IMR-90 (cell line): ENCODE measurements around the gene TTC28. TPM values are rescaled to one million over a fixed set of nuclear protein-coding genes. Genes with fewer than 3 reads are reported as not detected.

Experiments
- ATAC-seq: fragments of 200-7000 bp; cut with Tn5 transposase; 2 replicates; pipeline ENCODE4 v1.9.1; 2020; ENCODE audit warnings: low read depth, mild to moderate bottlenecking, moderate library complexity
- BruUV-seq: library from RNA; stranded (reverse); fragments of 400-500 nt; replicated peaks from 2 replicates; lab custom pipeline; 2021; lab: Mats Ljungman, UMichigan
- CTCF ChIA-PET: fragments of 300-600 bp; formaldehyde crosslinking; extraction: SDS; loops from one replicate; lab custom pipeline; 2021; ENCODE audit warnings: antibody characterized with exemption; lab: Yijun Ruan, JAX
- POLR2A ChIA-PET: fragments of 300-600 bp; sonication (Branson Sonifier 250); formaldehyde crosslinking; loops from one replicate; lab custom pipeline; 2022; ENCODE audit warnings: antibody characterized with exemption; ENCODE audit not compliant: unreplicated experiment; lab: Charles Lee
- DNase-seq: peaks from one replicate; pipeline ENCODE4 v3.0.0; 2013
- H2AFZ ChIP-seq: replicated peaks from 2 replicates; pipeline ENCODE3; 2013; ENCODE audit warnings: low read length, mild to moderate bottlenecking; ENCODE audit not compliant: poor library complexity
- H2AK5ac ChIP-seq: 2 replicates; pipeline ENCODE4 v1.6.1; 2013; ENCODE audit warnings: low read depth, low read length, inconsistent platforms
- H2AK9ac ChIP-seq: replicated peaks from 2 replicates; pipeline ENCODE3; 2013; ENCODE audit warnings: mild to moderate bottlenecking, low read depth, low read length, moderate library complexity; ENCODE audit not compliant: poor library complexity
- H2BK120ac ChIP-seq: 2 replicates; pipeline ENCODE4 v1.6.1; 2013; ENCODE audit warnings: low read depth, low read length, inconsistent platforms
- H2BK15ac ChIP-seq: 3 replicates; pipeline ENCODE4 v1.6.1; 2013; ENCODE audit warnings: low read depth, low read length, inconsistent platforms
- H2BK20ac ChIP-seq: 2 replicates; pipeline ENCODE4 v1.6.1; 2013; ENCODE audit warnings: low read depth, mild to moderate bottlenecking, inconsistent platforms, low read length, moderate library complexity
- H2BK5ac ChIP-seq: 2 replicates; pipeline ENCODE4 v1.6.1; 2013; ENCODE audit warnings: mild to moderate bottlenecking, low read depth, low read length, inconsistent platforms; ENCODE audit not compliant: poor library complexity, severe bottlenecking
- H3K14ac ChIP-seq: replicated peaks from 2 replicates; pipeline ENCODE4 v1.6.1; 2013; ENCODE audit warnings: low read depth, low read length, inconsistent platforms
- H3K18ac ChIP-seq: 2 replicates; pipeline ENCODE4 v1.6.1; 2013; ENCODE audit warnings: low read depth, low read length, control low read depth
- H3K23ac ChIP-seq: 2 replicates; pipeline ENCODE4 v1.6.1; 2013; ENCODE audit warnings: low read depth, low read length, inconsistent platforms
- H3K27ac ChIP-seq: 2 replicates; pipeline ENCODE4 v1.5.1; 2013; ENCODE audit warnings: mild to moderate bottlenecking, control low read depth, low read length; ENCODE audit not compliant: insufficient read depth
- H3K27me3 ChIP-seq: 2 replicates; pipeline ENCODE4 v1.6.1; 2013; ENCODE audit warnings: low read length; ENCODE audit not compliant: control insufficient read depth, insufficient read depth
- H3K36me3 ChIP-seq: 2 replicates; pipeline ENCODE4 v1.6.1; 2013; ENCODE audit warnings: low read length, mixed read lengths; ENCODE audit not compliant: control insufficient read depth, insufficient read depth
- H3K4ac ChIP-seq: 2 replicates; pipeline ENCODE4 v1.6.1; 2013; ENCODE audit warnings: low read depth, low read length, inconsistent platforms
- H3K4me1 ChIP-seq: 2 replicates; pipeline ENCODE4 v1.6.1; 2013; ENCODE audit warnings: low read length, mixed read lengths; ENCODE audit not compliant: control insufficient read depth, insufficient read depth
- H3K4me2 ChIP-seq: 2 replicates; pipeline ENCODE4 v1.6.1; 2013; ENCODE audit warnings: low read depth, mild to moderate bottlenecking, control low read depth, low read length, moderate library complexity
- H3K4me3 ChIP-seq: 2 replicates; pipeline ENCODE4 v1.5.1; 2013; ENCODE audit warnings: low read depth, mild to moderate bottlenecking, control low read depth, low read length, moderate library complexity; ENCODE audit not compliant: insufficient read depth
- H3K56ac ChIP-seq: 2 replicates; pipeline ENCODE4 v1.6.1; 2013; ENCODE audit warnings: low read length, inconsistent platforms; ENCODE audit not compliant: insufficient read depth; ENCODE audit errors: extremely low read depth
- H3K79me1 ChIP-seq, 2 experiments: 2 replicates each; pipeline ENCODE4 v1.6.1; 2013; ENCODE audit warnings: low read length in 2 of 2, inconsistent platforms in 1 of 2, low read depth in 1 of 2
- H3K9ac ChIP-seq: 2 replicates; pipeline ENCODE4 v1.6.1; 2013; ENCODE audit warnings: low read depth, low read length, control low read depth
- H3K9me1 ChIP-seq: 2 replicates; pipeline ENCODE4 v1.6.1; 2013; ENCODE audit warnings: low read length, inconsistent platforms; ENCODE audit not compliant: insufficient read depth
- H3K9me3 ChIP-seq: 2 replicates; pipeline ENCODE4 v1.6.1; 2013; ENCODE audit warnings: low read length; ENCODE audit not compliant: control insufficient read depth, insufficient read depth
- H4K20me1 ChIP-seq: 2 replicates; pipeline ENCODE4 v1.6.1; 2013; ENCODE audit warnings: low read length, inconsistent platforms; ENCODE audit not compliant: insufficient read depth
- H4K5ac ChIP-seq: 2 replicates; pipeline ENCODE4 v1.6.1; 2013; ENCODE audit warnings: mild to moderate bottlenecking, low read depth, low read length, control low read depth
- H4K8ac ChIP-seq, 2 experiments: 2 replicates each; pipeline ENCODE4 v1.6.1; 2013; ENCODE audit warnings: low read depth in 2 of 2, low read length in 2 of 2, control low read depth in 1 of 2, inconsistent platforms in 1 of 2
- H4K91ac ChIP-seq: 2 replicates; pipeline ENCODE4 v1.6.1; 2013; ENCODE audit warnings: low read depth, low read length, inconsistent platforms; ENCODE audit not compliant: insufficient read depth
- MAFK ChIP-seq: IDR thresholded peaks from 2 replicates; pipeline ENCODE4 v1.6.1; 2012; ENCODE audit warnings: low read depth, low read length, improper control_type of control experiment
- MXI1 ChIP-seq: IDR thresholded peaks from 2 replicates; pipeline ENCODE4 v1.6.1; 2012; ENCODE audit warnings: low read depth, mild to moderate bottlenecking, low read length, moderate library complexity, borderline replicate concordance
- WGBS, 2 experiments: methylation state at CpG; one replicate each; pipeline versions ENCODE4 v1.1.5 to v1.1.7; 2013; ENCODE audit warnings: missing lambda C conversion rate in 2 of 2; ENCODE audit not compliant: insufficient read length in 1 of 2; ENCODE audit errors: extremely low coverage in 2 of 2; 5-methylcytosine and 5-hydroxymethylcytosine counted together
- dilution Hi-C: fragments of 300-500 bp; cut with HindIII; formaldehyde crosslinking; loops from one replicate; pipeline ENCODE4 v1.14.3; 2018; ENCODE audit warnings: low sequenced_read_pairs; ENCODE audit not compliant: unreplicated experiment
- in situ Hi-C: fragments of 300-500 bp; cut with MboI; formaldehyde crosslinking; loops from 3 replicates; pipeline ENCODE4 v1.14.3; 2019; ENCODE audit warnings: low sequenced_read_pairs, inconsistent platforms, mixed read lengths
- intact Hi-C: fragments of 100-400 bp; cut with micrococcal nuclease; formaldehyde crosslinking; loops from 2 replicates; pipeline ENCODE4 v1.10.0; 2022
- polyA plus RNA-seq, 3 experiments: library from polyadenylated mRNA; depleted of rRNA; stranded (reverse); fragments of >200 nt; gene quantifications; 2 replicates each; pipeline ENCODE4 v1.2.3, GENCODE V29; 2012; ENCODE audit warnings: low replicate concordance in 1 of 3
- total RNA-seq: library from RNA; depleted of rRNA; stranded (reverse); fragments of >200 nt; gene quantifications from 2 replicates; pipeline ENCODE4 v1.2.3, GENCODE V29; 2012

Gene TTC28
- total and polyA plus RNA-seq, 2 of the 4 experiments (the other 2 are of a cell fraction) = 5.6 to 13.3 TPM

DNA sequence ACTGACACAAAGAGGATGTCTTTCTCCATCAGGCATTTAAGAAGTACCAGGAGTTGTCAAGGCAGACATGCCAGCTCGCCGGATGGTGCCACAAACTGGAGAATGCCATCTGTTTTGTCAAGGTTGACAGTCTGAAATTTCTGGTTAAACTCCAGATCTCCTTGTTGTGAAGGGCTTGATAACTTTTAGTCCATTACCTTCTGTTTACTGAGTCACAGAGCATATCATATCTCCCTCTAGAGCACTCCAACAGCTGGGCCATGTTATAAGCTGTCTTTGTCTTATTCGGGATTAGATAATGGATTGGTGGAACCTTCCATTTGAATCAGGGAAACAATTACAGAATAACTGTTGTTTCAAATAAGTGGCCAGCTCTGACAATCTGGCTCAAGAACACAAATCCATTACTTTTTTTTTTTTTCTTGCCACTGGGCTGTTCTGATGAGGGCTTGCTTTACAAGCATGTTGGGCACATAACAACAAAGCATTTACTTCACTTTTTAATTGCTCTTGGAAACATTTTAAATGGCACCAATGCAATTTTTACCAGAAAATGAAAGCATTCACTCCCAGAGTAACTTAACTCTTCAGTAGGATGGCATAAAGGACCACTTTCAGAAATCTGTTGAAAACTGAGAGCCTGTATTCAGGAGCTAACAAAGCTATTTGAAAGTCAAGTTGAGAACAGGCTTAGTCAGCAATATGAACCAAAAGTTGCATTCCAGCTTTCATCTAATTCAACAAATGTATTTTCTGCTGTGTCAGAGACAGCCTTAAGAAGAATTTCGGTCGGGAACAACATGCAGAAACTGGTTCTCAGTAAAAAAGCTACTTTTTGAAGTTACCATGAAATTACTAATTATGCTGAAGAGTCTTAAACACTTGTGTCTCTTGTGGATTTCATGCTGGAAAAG lies 533.0 kb downstream of the TTC28 start:
- ChIA-PET POLR2A (interaction anchor here (0.6 kb wide), 1 partner anchor 297 kb away, joined by 3 read pairs; no protein-coding TSS in a partner anchor), CTCF (no interaction called here)
- TF ChIP-seq MXI1 (no peak), MAFK (peak; percentile 90)
- no CpG with 5 or more reads among the region's 5 CpGs for WGBS, 2 experiments
- Histone ChIP-seq H3K18ac (peak overlapping the region; percentile 18; the same call in 1 of the 2 replicates), H3K4me3 (no peak overlapping the region), H3K56ac (no peak overlapping the region), H3K9me3 (no peaks in the 10 kb centered on the region), H3K79me1 (peaks cover 3 to 6% of the 10 kb centered on the region in 2 experiments; a peak in 1 of 4 replicates), H4K8ac (no peak overlapping the region), H3K27me3 (no peaks in the 10 kb centered on the region), H2BK5ac (no peak overlapping the region), H3K14ac (no peak overlapping the region; the same call in 1 of the 2 replicates), H3K4ac (no peak overlapping the region), H3K23ac (no peak overlapping the region), H2BK20ac (no peak overlapping the region), H2AK5ac (peak overlapping the region; percentile 29; the same call in 1 of the 2 replicates), H4K20me1 (peaks cover 3% of the 10 kb centered on the region; the same call in 1 of the 2 replicates), H2BK15ac (no peak overlapping the region), H3K9me1 (no peaks in the 10 kb centered on the region; the same call in 1 of the 2 replicates), H4K5ac (peak overlapping the region; percentile 21; the same call in 1 of the 2 replicates), H2AFZ (no peak overlapping the region), H3K9ac (no peak overlapping the region), H3K36me3 (0 out of 2 replicates have a peak, but pooled peaks cover 2% of the 10 kb centered on the region), H3K4me2 (no peak overlapping the region), H2BK120ac (no peak overlapping the region), H3K27ac (no peak overlapping the region), H4K91ac (no peak overlapping the region), H3K4me1 (peaks cover 16% of the 10 kb centered on the region), H2AK9ac (no peak overlapping the region)
- no TSS peak for BruUV-seq
- ATAC-seq (no peak), DNase-seq (no peak)
- in situ Hi-C loops (no loop called here), dilution Hi-C loops (no loop called here), intact Hi-C loops (no loop called here)
